Measurements from ENCODE around the gene PLCE1. TPM values are rescaled to one million over a fixed set of nuclear protein-coding genes. Genes with fewer than 3 reads are reported as not detected.

PLCE1 gene
- total RNA-seq: 10 to 100 TPM in 1 of 4 donors, 1 to 10 TPM in 3; 4.1 to 17.0 (median 6.8) TPM

GRCh38 chr10:93993782-93994437 is at the start of gene PLCE1:
Gene PLCE1, plus strand, starts transcription at chr10:93993931. Its CDS starts 37,116 bp downstream, at chr10:94031047.
- no peak for TF ChIP-seq CTCF (IDR thresholded peaks at IDR 0.05; ENCODE audit: low read depth)

GRCh38 chr10:93945819-93946218 is 47.9 kb upstream of the PLCE1 start:
- TF ChIP-seq CTCF (IDR thresholded peaks at IDR 0.05; ENCODE audit: low read depth): no peak

- TF ChIP-seq CTCF (IDR thresholded peaks at IDR 0.05; ENCODE audit: low read depth): no peak
Measured at GRCh38 chr10:93947055-93947454, 46.7 kb upstream of the PLCE1 start.

- no peak for TF ChIP-seq CTCF (IDR thresholded peaks at IDR 0.05; ENCODE audit: low read depth)
Measured at GRCh38 chr10:93947524-93947923, 46.2 kb upstream of the PLCE1 start.

- TF ChIP-seq CTCF (IDR thresholded peaks at IDR 0.05; ENCODE audit: low read depth): no peak
Measured at GRCh38 chr10:93951905-93952304, 41.8 kb upstream of the PLCE1 start.

DNA sequence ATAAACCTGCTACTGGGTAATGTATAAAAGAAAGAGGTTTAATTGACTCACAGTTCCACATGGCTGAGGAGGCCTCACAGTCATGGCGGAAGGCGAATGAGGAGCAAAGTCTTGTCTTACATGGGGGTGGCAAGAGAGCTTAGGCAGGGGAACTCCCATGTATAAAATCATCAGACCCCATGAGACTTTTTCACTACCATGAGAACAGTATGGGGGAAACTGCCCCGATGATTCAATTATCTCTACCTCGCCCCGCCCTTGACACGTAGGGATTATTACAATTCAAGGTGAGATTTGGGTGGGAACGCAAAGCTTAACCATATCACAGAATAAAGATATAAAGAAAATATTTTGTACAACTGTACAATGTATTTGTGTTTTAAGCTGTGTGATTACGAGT is 39.4 kb upstream of the PLCE1 start:
- TF ChIP-seq CTCF (IDR thresholded peaks at IDR 0.05; ENCODE audit: low read depth): no peak

- TF ChIP-seq CTCF (IDR thresholded peaks at IDR 0.05; ENCODE audit: low read depth): no peak
Measured at GRCh38 chr10:93954726-93955363, 38.9 kb upstream of the PLCE1 start.

All from subcutaneous adipose tissue (tissue), 4 donors.